Measurements from ENCODE around the gene SLC22A2.
"Not testable (repeated sequence)": the region's sequence is repeated elsewhere in the genome, so short reads cannot be mapped to it uniquely, and the experiment has no call there.

SLC22A2 gene

DNA sequence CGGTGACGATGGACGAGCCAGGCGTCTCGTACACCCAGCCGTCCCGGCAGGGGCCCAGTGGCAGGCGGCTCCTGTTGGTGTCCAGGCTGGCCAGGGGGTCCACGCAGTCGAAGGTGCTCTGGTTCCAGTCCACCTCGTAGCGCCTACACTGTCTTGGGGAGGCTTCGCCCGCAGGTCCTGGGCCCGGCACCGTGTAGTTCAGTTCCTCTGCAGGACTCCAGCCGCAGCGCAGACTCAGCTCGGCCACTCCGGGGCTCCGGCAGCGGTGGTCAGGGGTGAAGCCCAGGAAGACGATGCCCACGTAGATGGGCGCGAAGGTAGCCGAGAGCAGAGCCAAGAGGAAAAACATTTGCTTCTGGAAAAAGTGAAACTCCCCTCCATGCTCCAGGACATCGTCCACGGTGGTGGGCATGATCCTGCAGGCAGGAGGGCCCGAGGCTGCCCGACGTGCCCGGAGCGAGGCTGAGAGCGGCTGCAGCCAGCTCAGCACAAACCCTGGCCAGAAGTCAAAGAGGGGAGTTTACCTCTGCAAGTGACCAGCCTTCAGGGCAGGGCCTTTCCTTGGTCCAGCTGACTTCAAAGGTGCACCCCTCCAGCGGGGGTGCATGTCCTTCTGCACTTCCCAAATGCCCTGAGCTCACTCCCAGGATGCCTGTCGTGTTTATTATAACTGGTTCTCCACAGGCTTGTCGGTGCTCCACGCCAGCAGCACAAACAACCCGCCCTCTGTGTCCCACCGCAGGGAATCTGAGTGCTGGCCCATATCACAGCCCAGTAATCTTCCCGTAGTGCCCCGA is at the start of gene SLC22A2:
Gene SLC22A2 (minus strand): TSS at position 476 of the 797 bp plus-strand sequence. CDS start 64 bp downstream, at position 412.
- no peak for DNase-seq (ENCODE audit: low spot score)

- DNase-seq (ENCODE audit: low spot score) = no peak
Measured at GRCh38 chr6:160305926-160306713, 47.5 kb upstream of the SLC22A2 start.

DNA sequence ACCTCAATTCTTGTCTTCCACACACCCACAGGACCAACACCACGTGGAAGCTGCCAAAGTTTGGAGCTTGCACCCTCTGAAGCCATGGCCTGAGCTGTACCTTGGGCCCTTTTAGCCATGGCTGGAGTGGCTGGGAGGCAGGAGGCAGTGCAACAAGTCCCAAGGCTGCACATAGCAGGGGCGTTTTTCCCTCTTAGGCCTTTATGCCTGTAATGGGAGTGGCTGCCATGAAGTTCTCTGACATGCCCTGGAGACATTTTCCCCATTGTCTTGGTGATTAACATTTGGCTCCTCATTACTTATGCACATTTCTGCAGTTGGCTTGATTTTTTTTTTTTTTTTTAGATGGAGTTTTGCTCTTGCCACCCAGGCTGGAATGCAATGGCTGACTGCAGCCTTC is 45.2 kb upstream of the SLC22A2 start:
- DNase-seq (ENCODE audit: low spot score) = no peak

DNA sequence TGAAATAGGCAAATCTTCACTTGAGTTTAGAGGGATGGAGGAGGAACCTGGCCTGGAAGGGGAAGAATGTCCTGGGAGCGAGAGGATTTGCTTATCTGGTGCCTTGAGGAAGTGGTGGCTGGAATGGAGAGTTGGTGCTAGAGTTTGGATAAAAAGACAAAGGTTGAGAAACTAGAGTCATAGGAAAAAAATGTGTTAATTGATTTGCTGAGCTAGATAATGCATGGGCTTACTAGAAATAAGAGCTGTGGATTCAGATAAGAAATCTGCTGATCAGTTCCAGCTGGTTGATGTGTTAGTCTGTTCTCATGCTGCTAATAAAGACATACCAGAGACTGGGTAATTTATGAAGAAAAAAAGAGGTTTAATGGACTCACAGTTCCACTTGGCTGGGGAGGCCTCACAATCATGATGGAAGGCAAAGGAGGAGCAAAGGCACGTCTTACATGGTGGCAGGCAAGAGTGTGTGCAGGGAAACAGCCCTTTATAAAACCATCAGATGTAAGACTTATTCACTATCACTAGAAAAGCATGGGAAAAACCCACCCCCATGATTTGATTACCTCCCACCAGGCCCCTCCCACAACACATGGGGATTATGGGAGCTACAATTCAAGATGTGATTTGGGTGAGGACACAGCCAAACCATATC is 43.9 kb upstream of the SLC22A2 start:
- not testable (repeated sequence) for DNase-seq (ENCODE audit: low spot score)

DNA sequence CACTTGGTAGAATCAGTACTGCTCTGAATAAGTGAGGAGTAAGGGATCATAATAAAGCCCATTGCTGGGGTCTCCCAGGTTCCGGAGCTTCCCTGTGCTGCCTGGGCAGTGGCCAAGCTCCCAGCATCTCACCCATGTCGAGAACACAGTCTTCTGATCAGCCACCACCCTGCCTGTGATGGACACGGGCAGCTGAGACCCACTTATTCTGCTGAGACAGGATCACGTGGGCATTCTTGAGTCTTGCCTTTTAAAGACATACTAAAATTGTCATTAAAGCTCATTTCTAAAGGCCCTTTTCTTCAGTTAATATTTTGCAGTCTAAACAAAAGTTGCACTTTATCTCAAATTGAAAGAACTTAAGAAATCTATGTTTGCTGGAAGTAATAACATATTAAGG is 42.7 kb upstream of the SLC22A2 start:
- DNase-seq (ENCODE audit: low spot score) = no peak

- DNase-seq (ENCODE audit: low spot score) = no peak
Measured at GRCh38 chr6:160300076-160300695, 41.6 kb upstream of the SLC22A2 start.

GRCh38 chr6:160299559-160299958 is 40.9 kb upstream of the SLC22A2 start:
- DNase-seq (ENCODE audit: low spot score) = no peak

- DNase-seq (ENCODE audit: low spot score) = no peak
Measured at GRCh38 chr6:160298121-160298520, 39.5 kb upstream of the SLC22A2 start.

- peak; percentile 10 for DNase-seq (ENCODE audit: low spot score)
Measured at GRCh38 chr6:160297310-160297709, 38.7 kb upstream of the SLC22A2 start.

- no peak for DNase-seq (ENCODE audit: low spot score)
Measured at GRCh38 chr6:160293844-160294243, 35.2 kb upstream of the SLC22A2 start.

DNA sequence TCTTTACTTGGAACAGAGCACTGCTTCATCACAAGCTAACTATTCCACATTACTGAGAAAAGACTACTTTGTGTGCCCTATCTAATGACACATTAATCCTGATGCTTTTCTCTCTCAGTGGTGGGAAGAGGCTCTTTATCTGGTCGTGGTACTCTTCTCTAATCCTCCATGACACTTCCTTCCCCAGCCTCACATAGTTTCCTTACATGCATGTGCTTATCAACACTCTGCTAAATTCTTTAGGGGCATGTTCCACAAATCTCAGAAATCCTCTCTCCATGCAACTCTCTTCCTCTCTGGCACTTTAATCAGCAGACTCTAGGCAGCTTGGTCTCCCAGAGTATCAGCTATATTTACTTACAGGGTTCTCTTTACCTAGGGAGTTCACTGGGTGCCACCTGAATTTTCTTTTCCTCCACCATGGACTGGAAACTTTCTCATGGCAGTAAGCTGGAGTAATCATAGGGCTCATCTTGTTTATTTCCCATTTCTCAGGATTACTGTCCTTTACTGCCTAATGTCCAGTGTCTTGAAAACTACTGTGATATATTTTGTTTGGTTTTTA is 27.0 kb upstream of the SLC22A2 start:
- no peak for DNase-seq (ENCODE audit: low spot score)

GRCh38 chr6:160284575-160284974 is 26.0 kb upstream of the SLC22A2 start:
- no peak for DNase-seq (ENCODE audit: low spot score)

DNA sequence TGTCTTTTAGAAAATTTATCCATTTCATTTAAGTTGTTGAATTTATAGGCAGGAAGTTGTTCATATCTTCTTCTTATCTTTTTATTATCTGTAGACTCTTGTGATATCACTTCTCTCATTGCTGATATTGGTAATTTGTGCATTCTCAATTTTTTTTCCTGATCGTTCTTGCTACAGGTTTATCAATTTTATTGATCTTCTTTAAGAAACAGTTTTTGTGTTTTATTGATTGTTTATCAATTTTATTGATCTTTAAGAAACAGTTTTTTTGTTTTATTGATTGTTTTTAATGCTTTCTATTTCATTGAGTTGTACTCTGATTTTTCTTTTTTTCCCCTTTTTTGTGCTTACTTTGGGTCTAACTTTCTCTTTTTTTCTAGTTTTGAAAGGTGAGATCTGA is 23.8 kb upstream of the SLC22A2 start:
- no peak for DNase-seq (ENCODE audit: low spot score)

GRCh38 chr6:160279850-160280249 is 21.2 kb upstream of the SLC22A2 start:
- DNase-seq (ENCODE audit: low spot score) = no peak

DNA sequence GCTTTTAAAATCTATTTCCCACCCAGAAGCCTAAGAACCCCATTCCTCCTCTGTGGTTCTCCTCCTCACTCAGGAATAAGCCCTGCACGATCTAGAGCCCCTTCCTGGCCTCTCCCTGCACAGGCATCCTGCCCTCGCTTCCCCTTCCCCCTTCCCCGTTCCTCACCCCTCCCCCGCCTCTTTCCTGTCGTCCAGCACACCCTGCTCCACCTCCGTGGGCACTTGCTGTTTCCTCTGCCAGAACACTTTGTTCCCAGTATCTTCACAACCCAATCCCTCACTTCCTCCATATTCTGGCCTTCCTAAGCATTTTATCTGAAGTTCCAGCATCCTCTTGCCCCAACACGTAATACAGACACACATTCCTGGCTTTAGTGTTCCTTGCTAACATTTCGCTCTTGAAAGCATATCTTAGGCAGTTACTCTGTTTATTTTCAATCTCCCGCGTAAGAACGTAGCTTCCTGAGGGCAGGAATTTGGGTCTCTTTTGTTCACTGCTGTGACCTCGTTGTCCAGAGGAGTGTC is 20.2 kb upstream of the SLC22A2 start:
- DNase-seq (ENCODE audit: low spot score) = no peak

DNA sequence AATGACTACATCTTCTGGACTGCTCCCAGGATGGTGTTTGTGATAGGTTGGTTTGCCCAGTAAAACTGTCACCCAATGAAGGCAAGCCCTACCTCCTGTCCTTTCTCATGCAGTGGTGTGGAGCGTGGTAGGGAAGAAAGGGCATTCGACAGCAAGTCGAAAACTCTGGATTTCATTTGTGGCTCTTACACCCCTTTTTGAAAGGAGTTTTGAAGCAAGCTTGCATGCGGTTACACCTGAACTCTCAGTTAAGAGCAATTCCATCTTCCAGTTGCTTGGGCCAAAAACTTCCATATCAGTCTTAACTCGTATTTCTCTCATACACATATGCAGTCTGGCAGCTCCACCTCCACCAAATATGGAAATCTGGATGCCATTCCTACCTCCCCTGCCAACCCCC is 19.7 kb upstream of the SLC22A2 start:
- DNase-seq (ENCODE audit: low spot score) = no peak

GRCh38 chr6:160277546-160277945 is 18.9 kb upstream of the SLC22A2 start:
- DNase-seq (ENCODE audit: low spot score) = no peak

- DNase-seq (ENCODE audit: low spot score) = no peak
Measured at GRCh38 chr6:160277144-160277543, 18.5 kb upstream of the SLC22A2 start.

- no peak for DNase-seq (ENCODE audit: low spot score)
Measured at GRCh38 chr6:160276126-160276525, 17.5 kb upstream of the SLC22A2 start.

GRCh38 chr6:160275511-160276003 is 16.9 kb upstream of the SLC22A2 start:
- no peak for DNase-seq (ENCODE audit: low spot score)

DNA sequence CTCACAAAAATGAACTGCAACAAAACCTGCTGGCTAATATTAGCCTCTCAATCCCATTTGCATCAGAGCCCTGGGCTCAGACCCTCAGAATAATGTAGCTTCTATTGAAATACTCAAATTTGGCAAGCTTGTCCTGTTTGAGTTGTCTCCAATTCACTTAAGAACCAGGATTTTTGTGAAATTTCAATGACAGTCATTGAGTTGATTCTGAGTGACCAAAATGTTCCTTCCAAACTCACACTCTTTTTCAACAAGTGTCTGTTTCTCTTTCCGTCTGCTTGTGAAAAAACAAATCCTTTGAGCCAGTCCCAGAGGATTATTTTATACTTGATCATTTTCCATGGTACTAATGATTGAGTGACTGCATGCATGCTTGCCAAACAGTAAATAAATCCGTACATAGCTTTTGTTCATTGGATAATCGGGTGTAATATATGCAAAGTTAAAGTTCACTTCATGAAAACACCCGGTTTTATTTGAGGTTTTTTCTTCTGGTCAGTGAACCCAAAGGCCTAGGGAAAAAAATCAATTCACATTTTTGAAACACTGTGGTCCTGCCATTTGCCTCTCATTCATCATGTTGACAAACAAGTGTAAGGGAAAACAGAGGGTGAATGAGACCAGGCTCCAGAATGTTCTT is 16.4 kb upstream of the SLC22A2 start:
- no peak for DNase-seq (ENCODE audit: low spot score)

Measured in hematopoietic multipotent progenitor cell treated with erythropoietin and hydrocortisone succinate and interleukin-3 and kit ligand, for 17 days (in vitro differentiated cells).